K562 (cell line): ENCODE data around the gene ZNF302. TPM values are rescaled to one million over a fixed set of nuclear protein-coding genes. Genes with fewer than 3 reads are reported as not detected.

Source experiments
- ATAC-seq: fragments of 200-7000 bp; cut with Tn5 transposase; 3 replicates; pipeline ENCODE4 v1.9.1; 2020; ENCODE audit warnings: moderate library complexity
- BruUV-seq: library from RNA; stranded (reverse); fragments of 400-500 nt; replicated peaks from 2 replicates; lab custom pipeline; 2021; lab: Mats Ljungman, UMichigan
- CTCF ChIA-PET: fragments of 300-600 bp; formaldehyde crosslinking; extraction: SDS; loops from one replicate; lab custom pipeline; 2021; ENCODE audit warnings: low intra/inter-chr PET ratio; lab: Yijun Ruan, JAX
- POLR2A ChIA-PET: fragments of 300-600, 350-650 bp; sonication (Branson Sonifier 250); formaldehyde crosslinking; extraction: SDS; loops from one replicate; lab custom pipeline; 2021; ENCODE audit warnings: antibody characterized with exemption, inconsistent platforms; lab: Yijun Ruan, JAX
- DNase-seq, 4 experiments: peaks; one replicate each; pipeline versions ENCODE4 v3.0.0 to v3.0.0-alpha.2; 2011 to 2018; ENCODE audit warnings: low spot score in 3 of 4, mixed read lengths in 3 of 4; ENCODE audit errors: extremely low read depth in 1 of 4
- FAIRE-seq: peaks from 2 replicates; lab custom pipeline; 2011; peaks lifted over from hg19 to GRCh38; lab: Jason Lieb, UNC
- H2AFZ ChIP-seq: 2 replicates; pipeline ENCODE4 v1.6.0; 2011; ENCODE audit warnings: low read depth, low read length, control low read depth, inconsistent platforms
- H3K27ac ChIP-seq: fragments of 200-600 bp; 3 replicates; pipeline ENCODE4 v1.8.0; 2011; ENCODE audit warnings: low read depth, mild to moderate bottlenecking, control low read depth, inconsistent platforms, low read length, moderate library complexity, mixed read lengths; ENCODE audit errors: extremely low read depth
- H3K27me3 ChIP-seq, 2 experiments: fragments of 300-600 bp in 1 of 2; 2 replicates in 1 of 2; 3 replicates in 1 of 2; pipeline versions ENCODE4 v1.6.0 to v1.8.0; 2011; ENCODE audit warnings: inconsistent platforms in 2 of 2, low read length in 2 of 2, mild to moderate bottlenecking in 1 of 2, mixed read lengths in 1 of 2, moderate library complexity in 1 of 2; ENCODE audit not compliant: control insufficient read depth in 2 of 2, insufficient read depth in 2 of 2
- H3K36me3 ChIP-seq: fragments of 300-600 bp; 3 replicates; pipeline ENCODE4 v1.8.0; 2011; ENCODE audit warnings: mild to moderate bottlenecking, low read length, inconsistent platforms; ENCODE audit not compliant: control insufficient read depth, insufficient read depth
- H3K4me1 ChIP-seq, 2 experiments: fragments of 200-600 bp in 1 of 2; replicated peaks in 1 of 2; 2 replicates in 1 of 2; 3 replicates in 1 of 2; pipeline versions ENCODE4 v1.5.1 to v1.8.0; 2011; ENCODE audit warnings: inconsistent platforms in 2 of 2, low read length in 2 of 2, mild to moderate bottlenecking in 1 of 2, mixed read lengths in 1 of 2, moderate library complexity in 1 of 2; ENCODE audit not compliant: control insufficient read depth in 2 of 2, insufficient read depth in 2 of 2
- H3K4me2 ChIP-seq: 2 replicates; pipeline ENCODE4 v1.6.1; 2011; ENCODE audit warnings: low read length, control low read depth, inconsistent platforms, mixed read lengths; ENCODE audit not compliant: insufficient read depth
- H3K4me3 ChIP-seq: fragments of 200-600 bp; sonication (generic), shearing (Covaris generic); 2 replicates; pipeline ENCODE4 v1.5.1; 2016; ENCODE audit warnings: control low read depth, inconsistent platforms
- H3K79me2 ChIP-seq: fragments of 200-600 bp; 3 replicates; pipeline ENCODE4 v1.8.0; 2011; ENCODE audit warnings: low read length, inconsistent platforms; ENCODE audit not compliant: control insufficient read depth, insufficient read depth
- H3K9ac ChIP-seq, 2 experiments: 2 replicates each; pipeline versions ENCODE4 v1.6.0 to v1.6.1; 2011; ENCODE audit warnings: low read depth in 2 of 2, low read length in 2 of 2, control low read depth in 1 of 2, inconsistent platforms in 1 of 2, mild to moderate bottlenecking in 1 of 2, mixed read lengths in 1 of 2; ENCODE audit not compliant: insufficient read depth in 1 of 2
- H3K9me1 ChIP-seq: one replicate; pipeline ENCODE4 v1.6.0; 2011; ENCODE audit warnings: inconsistent platforms, mild to moderate bottlenecking, low read length, moderate library complexity; ENCODE audit not compliant: control insufficient read depth, insufficient read depth
- H3K9me3 ChIP-seq: replicated peaks from 2 replicates; pipeline ENCODE4 v1.5.1; 2011; ENCODE audit warnings: low read depth, low read length, inconsistent platforms; ENCODE audit not compliant: control insufficient read depth, insufficient read depth
- H4K20me1 ChIP-seq: replicated peaks from 2 replicates; pipeline ENCODE4 v1.6.1; 2011; ENCODE audit warnings: low read length, inconsistent platforms, mixed read lengths; ENCODE audit not compliant: control insufficient read depth, insufficient read depth
- BRF1 ChIP-seq: IDR thresholded peaks from 3 replicates; pipeline ENCODE4 v1.6.1; 2011; ENCODE audit warnings: borderline replicate concordance, mild to moderate bottlenecking; ENCODE audit not compliant: insufficient read length; ENCODE audit errors: extremely low read depth
- DMBX1 ChIP-seq: fragments of 250-450 bp; sonication (Bioruptor Pico); IDR thresholded peaks from 2 replicates; pipeline ENCODE4 v1.8.0; 2022; ENCODE audit warnings: inconsistent platforms, mild to moderate bottlenecking, moderate library complexity, borderline replicate concordance
- HNRNPLL ChIP-seq: fragments of 200-400 bp; formaldehyde crosslinking; IDR thresholded peaks from 2 replicates; pipeline ENCODE4 v1.6.1; 2017; ENCODE audit warnings: low read length, low read depth, mild to moderate bottlenecking; ENCODE audit not compliant: poor library complexity, severe bottlenecking
- KAT8 ChIP-seq: fragments of 450-650 bp; IDR thresholded peaks from 2 replicates; pipeline ENCODE4 v1.6.1; 2016; ENCODE audit warnings: low read depth, mild to moderate bottlenecking
- KDM4B ChIP-seq, 2 experiments: fragments of 450-650 bp in 1 of 2; sonication (generic) in 1 of 2; IDR thresholded peaks; 2 replicates each; pipeline ENCODE4 v1.6.1; 2016 to 2017; ENCODE audit warnings: borderline replicate concordance in 2 of 2, antibody characterized with exemption in 1 of 2, low read depth in 1 of 2, mild to moderate bottlenecking in 1 of 2
- NR2C1 ChIP-seq, 2 experiments: fragments of 450-650 bp; IDR thresholded peaks; 2 replicates each; pipeline ENCODE4 v1.6.1; 2017; ENCODE audit warnings: mild to moderate bottlenecking in 2 of 2, antibody characterized with exemption in 1 of 2, inconsistent platforms in 1 of 2, missing compliant biosample characterization in 1 of 2, missing genetic modification characterization in 1 of 2
- NR2C2 ChIP-seq, 2 experiments: fragments of 200-800 bp in 1 of 2; sonication (Bioruptor generic) in 1 of 2; sonication (generic) in 1 of 2; formaldehyde crosslinking in 1 of 2; IDR thresholded peaks; 2 replicates each; pipeline versions ENCODE4 v1.6.1 to v1.8.0; 2016 to 2022; ENCODE audit warnings: mild to moderate bottlenecking in 1 of 2, missing compliant biosample characterization in 1 of 2, missing genetic modification characterization in 1 of 2, missing genetic modification reagents in 1 of 2
- POLR2B ChIP-seq: fragments of 450-650 bp; IDR thresholded peaks from 2 replicates; pipeline ENCODE4 v1.6.1; 2018; ENCODE audit warnings: low read depth; ENCODE audit not compliant: partially characterized antibody
- SIN3B ChIP-seq: fragments of 450-650 bp; IDR thresholded peaks from 2 replicates; pipeline ENCODE4 v1.6.1; 2017; ENCODE audit warnings: low read depth, mild to moderate bottlenecking, moderate library complexity
- ZBTB11 ChIP-seq, 3 experiments: fragments of 200-800 bp in 1 of 3; fragments of 250-450 bp in 1 of 3; fragments of 450-650 bp in 1 of 3; sonication (Bioruptor Pico) in 1 of 3; sonication (Bioruptor generic) in 1 of 3; formaldehyde crosslinking in 1 of 3; IDR thresholded peaks; 2 replicates each; pipeline versions ENCODE4 v1.6.1 to v1.8.0; 2016 to 2022; ENCODE audit warnings: mild to moderate bottlenecking in 2 of 3, missing genetic modification characterization in 2 of 3, missing compliant biosample characterization in 1 of 3, moderate library complexity in 1 of 3
- ZNF197 ChIP-seq: fragments of 200-800 bp; sonication (Bioruptor generic); IDR thresholded peaks from 2 replicates; pipeline ENCODE4 v1.6.1; 2016; ENCODE audit warnings: low read depth, missing genetic modification characterization, missing compliant biosample characterization
- ZNF449 ChIP-seq: fragments of 250-450 bp; sonication (Bioruptor Pico); IDR thresholded peaks from 2 replicates; pipeline ENCODE4 v1.8.0; 2022; ENCODE audit warnings: moderate library complexity, mild to moderate bottlenecking, inconsistent platforms
- ZNF830 ChIP-seq: fragments of 250-450 bp; sonication (Bioruptor Pico); IDR thresholded peaks from 2 replicates; pipeline ENCODE4 v1.5.0; 2021; ENCODE audit warnings: mild to moderate bottlenecking
- WGBS: fragments of 100-300 bp; shearing (Covaris generic); methylation state at CpG from one replicate; pipeline ENCODE4 v1.1.6; 2016; ENCODE audit warnings: low coverage, mixed read lengths; ENCODE audit not compliant: insufficient coverage; ENCODE audit errors: missing lambda C conversion rate; 5-methylcytosine and 5-hydroxymethylcytosine counted together
- in situ Hi-C: fragments of 300-500 bp; cut with MboI; formaldehyde crosslinking; loops from 4 replicates; pipeline ENCODE4 v1.15.0; 2018; ENCODE audit warnings: inconsistent platforms, mixed read lengths
- intact Hi-C: fragments of 100-400 bp; cut with micrococcal nuclease; formaldehyde crosslinking; loops from 2 replicates; pipeline ENCODE4 v1.14.2; 2022
- polyA plus RNA-seq, 8 experiments: library from polyadenylated mRNA; depleted of rRNA in 4 of 8; stranded (reverse) in 5 of 8; unstranded in 3 of 8; fragments of >200 nt; fragmentation: Nextera tagmentation in 2 of 8; fragmentation: Illumina TruSeq in 1 of 8; extraction: Ambion mirVana in 2 of 8; extraction: Trizol in 1 of 8; gene quantifications; 2 replicates each; pipeline versions ENCODE4 v1.2.1 to v1.2.3, GENCODE V29; 2011 to 2014; ENCODE audit warnings: inconsistent platforms in 1 of 8, missing spikeins in 1 of 8
- total RNA-seq, 7 experiments: library from RNA; depleted of rRNA in 6 of 7; stranded (reverse); fragments of >200 nt in 6 of 7; fragmentation: Illumina TruSeq in 2 of 7; extraction: Trizol in 2 of 7; gene quantifications; 2 replicates each; pipeline versions ENCODE4 v1.2.1 to v1.2.3, GENCODE V29; 2011 to 2021; ENCODE audit warnings: low replicate concordance in 1 of 7

Gene ZNF302
- total and polyA plus RNA-seq, 9 of the 15 experiments (the other 6 are each of a cell fraction or from before 2014, with no cell fraction given): 0.08 to 1.0 (median 0.27) TPM; not detected in 1

GRCh38 chr19:34676697-34677385, 637 bp upstream of the ZNF302 start, which contains the start of gene SCGB2B2:
SCGB2B2 (minus strand) TSS chr19:34677159; CDS start chr19:34594563, 82,596 bp downstream.
- Histone ChIP-seq H3K36me3 (no peaks in the 10 kb centered on the region), H3K4me2 (no peak within 1 kb of the TSS), H4K20me1 (no peaks in the 10 kb centered on the region), H3K9me1 (no peaks in the 10 kb centered on the region), H3K4me1 (peaks cover 0 to 6% of the 10 kb centered on the region in 2 experiments; a peak in 1 of 5 replicates), H3K27me3 (peaks cover 0 to 15% of the 10 kb centered on the region in 2 experiments; a peak in 2 of 5 replicates), H3K9ac (no peak within 1 kb of the TSS), H3K79me2 (no peaks in the 10 kb centered on the region), H2AFZ (peak within 1 kb of the TSS; percentile 45; the same call in 1 of the 2 replicates), H3K9me3 (no peaks in the 10 kb centered on the region)
- BruUV-seq: no TSS peak
- 25% methylated on average over 26 of the region's 26 CpGs for WGBS
- intact Hi-C loops: no loop called here
- no peak for FAIRE-seq
- POLR2A ChIA-PET: interaction anchor here (0.7 to 1.0 kb wide), 2 partner anchors 31 to 169 kb away, joined by 4 read pairs; no protein-coding TSS in a partner anchor
- CTCF ChIA-PET: no interaction called here
- in situ Hi-C loops: no loop called here
- no peak for ATAC-seq
- no peak for DNase-seq
- no peak for TF ChIP-seq ZNF449 (CRISPR knock-in tag)
- TF ChIP-seq BRF1: no peak
- TF ChIP-seq HNRNPLL: no peak
- TF ChIP-seq KDM4B (IDR thresholded peaks at IDR 0.05; ENCODE audit: borderline replicate concordance in 2 of 2, low read depth in 1 of 2): no peak
- no peak for TF ChIP-seq KAT8
- TF ChIP-seq ZBTB11 (CRISPR knock-in tag; IDR thresholded peaks at IDR 0.05): peak in 1 of 3 experiments; percentile 97; a peak in 2 of 6 replicates
- no peak for TF ChIP-seq ZNF197
- TF ChIP-seq NR2C1 (IDR thresholded peaks at IDR 0.05): peak; percentile 53; the same call in 1 of the 2 replicates
- no peak for TF ChIP-seq NR2C1 (tag; IDR thresholded peaks at IDR 0.05)
- TF ChIP-seq DMBX1: no peak
- TF ChIP-seq SIN3B: no peak
- TF ChIP-seq NR2C2 (CRISPR knock-in tag; IDR thresholded peaks at IDR 0.05): no peak
- TF ChIP-seq NR2C2 (tag; IDR thresholded peaks at IDR 0.05): peak; percentile 47; the same call in 1 of the 2 replicates
- TF ChIP-seq ZNF830: no peak
- TF ChIP-seq POLR2B: no peak
- TF ChIP-seq, all 486 proteins: peak for 3
- Histone ChIP-seq H3K4me3 (no peak within 1 kb of the TSS), H3K27ac (no peak within 1 kb of the TSS)
